ENCODE measurements around the gene HEG1. TPM values are rescaled to one million over a fixed set of nuclear protein-coding genes. Genes with fewer than 3 reads are reported as not detected.

HEG1 gene
- total RNA-seq, 1 experiment from 2014 or later, result 8.6 TPM

- Mint-ChIP-seq H3K4me3 (ENCODE audit: unreplicated experiment) (no peak overlapping the region), H3K9me3 (ENCODE audit: unreplicated experiment) (no peaks in the 10 kb centered on the region), H3K27me3 (ENCODE audit: insufficient read depth, unreplicated experiment) (no peaks in the 10 kb centered on the region), H3K4me1 (ENCODE audit: insufficient read depth, unreplicated experiment) (no peaks in the 10 kb centered on the region), H3K27ac (ENCODE audit: low read depth, unreplicated experiment) (no peak overlapping the region), H3K36me3 (ENCODE audit: insufficient read depth, unreplicated experiment) (peaks cover 35% of the 10 kb centered on the region)
- ChIA-PET CTCF (interaction anchor here (1.3 kb wide), 1 partner anchor 586 kb away, joined by 5 read pairs; no protein-coding TSS in a partner anchor), POLR2A (no interaction called here)
- DNase-seq (ENCODE audit: unreplicated experiment), result no peak
- TF ChIP-seq CTCF (IDR thresholded peaks at IDR 0.05; ENCODE audit: unreplicated experiment), result no peak
- intact Hi-C loops (cut with micrococcal nuclease), result loop anchor here (5.0 kb wide), 1 partner anchor 202 kb away; no protein-coding TSS in a partner anchor
- BruUV-seq (replicated peaks), result no TSS peak
These were observed 55.8 kb downstream of the HEG1 start for GRCh38 chr3:124999897-125000435.

GRCh38 chr3:124999317-124999716 is 56.5 kb downstream of the HEG1 start:
- ChIA-PET CTCF (interaction anchor here (1.3 to 6.3 kb wide), 2 partner anchors 439 to 586 kb away, joined by 5 to 123 read pairs; no protein-coding TSS in a partner anchor), POLR2A (no interaction called here)
- Mint-ChIP-seq H3K36me3 (ENCODE audit: insufficient read depth, unreplicated experiment) (peaks cover 34% of the 10 kb centered on the region), H3K4me1 (ENCODE audit: insufficient read depth, unreplicated experiment) (no peaks in the 10 kb centered on the region), H3K4me3 (ENCODE audit: unreplicated experiment) (no peak overlapping the region), H3K27ac (ENCODE audit: low read depth, unreplicated experiment) (no peak overlapping the region), H3K27me3 (ENCODE audit: insufficient read depth, unreplicated experiment) (no peaks in the 10 kb centered on the region), H3K9me3 (ENCODE audit: unreplicated experiment) (no peaks in the 10 kb centered on the region)
- no peak for TF ChIP-seq CTCF (IDR thresholded peaks at IDR 0.05; ENCODE audit: unreplicated experiment)
- intact Hi-C loops (cut with micrococcal nuclease), result loop anchor here (5.0 kb wide), 1 partner anchor 203 kb away; no protein-coding TSS in a partner anchor
- BruUV-seq (replicated peaks), result no TSS peak
- no peak for DNase-seq (ENCODE audit: unreplicated experiment)

GRCh38 chr3:124998247-124998630 is 57.6 kb downstream of the HEG1 start:
- no peaks in the 10 kb centered on the region for H3K4me1 Mint-ChIP-seq (ENCODE audit: insufficient read depth, unreplicated experiment)
- DNase-seq (ENCODE audit: unreplicated experiment), result no peak
- H3K9me3 Mint-ChIP-seq (ENCODE audit: unreplicated experiment), result no peaks in the 10 kb centered on the region
- no peak overlapping the region for H3K4me3 Mint-ChIP-seq (ENCODE audit: unreplicated experiment)
- BruUV-seq (replicated peaks), result no TSS peak
- no peak overlapping the region for H3K27ac Mint-ChIP-seq (ENCODE audit: low read depth, unreplicated experiment)
- no peak for TF ChIP-seq CTCF (IDR thresholded peaks at IDR 0.05; ENCODE audit: unreplicated experiment)
- ChIA-PET POLR2A (no interaction called here), CTCF (interaction anchor here (0.7 to 6.3 kb wide), 3 partner anchors 64 to 440 kb away, joined by 3 to 123 read pairs (median 4); no protein-coding TSS in a partner anchor)
- H3K27me3 Mint-ChIP-seq (ENCODE audit: insufficient read depth, unreplicated experiment), result no peaks in the 10 kb centered on the region
- intact Hi-C loops (cut with micrococcal nuclease), result loop anchor here (5.0 kb wide), 1 partner anchor 204 kb away; no protein-coding TSS in a partner anchor
- peaks cover 29% of the 10 kb centered on the region for H3K36me3 Mint-ChIP-seq (ENCODE audit: insufficient read depth, unreplicated experiment)

- H3K27ac Mint-ChIP-seq (ENCODE audit: low read depth, unreplicated experiment), result no peak overlapping the region
- no TSS peak for BruUV-seq (replicated peaks)
- no peaks in the 10 kb centered on the region for H3K27me3 Mint-ChIP-seq (ENCODE audit: insufficient read depth, unreplicated experiment)
- intact Hi-C loops (cut with micrococcal nuclease), result loop anchor here (5.0 kb wide), 1 partner anchor 205 kb away; no protein-coding TSS in a partner anchor
- ChIA-PET CTCF (interaction anchor here (0.7 to 6.8 kb wide), 5 partner anchors 25 to 588 kb away, joined by 3 to 123 read pairs (median 4); no protein-coding TSS in a partner anchor), POLR2A (no interaction called here)
- DNase-seq (ENCODE audit: unreplicated experiment), result no peak
- peaks cover 29% of the 10 kb centered on the region for H3K36me3 Mint-ChIP-seq (ENCODE audit: insufficient read depth, unreplicated experiment)
- H3K4me3 Mint-ChIP-seq (ENCODE audit: unreplicated experiment), result no peak overlapping the region
- H3K4me1 Mint-ChIP-seq (ENCODE audit: insufficient read depth, unreplicated experiment), result no peaks in the 10 kb centered on the region
- no peak for TF ChIP-seq CTCF (IDR thresholded peaks at IDR 0.05; ENCODE audit: unreplicated experiment)
- H3K9me3 Mint-ChIP-seq (ENCODE audit: unreplicated experiment), result no peaks in the 10 kb centered on the region
These were observed 58.2 kb downstream of the HEG1 start for GRCh38 chr3:124997303-124998246.

Data from MCF 10A (cell line).